GM18498 (cell line): ENCODE data around the gene ZNF444.

Source experiments
- ATAC-seq: cut with Tn5 transposase; IDR thresholded peaks from one replicate; pipeline ENCODE4 v1.9.1; 2021; ENCODE audit warnings: mild to moderate bottlenecking, moderate library complexity; ENCODE audit not compliant: unreplicated experiment

Gene ZNF444

DNA sequence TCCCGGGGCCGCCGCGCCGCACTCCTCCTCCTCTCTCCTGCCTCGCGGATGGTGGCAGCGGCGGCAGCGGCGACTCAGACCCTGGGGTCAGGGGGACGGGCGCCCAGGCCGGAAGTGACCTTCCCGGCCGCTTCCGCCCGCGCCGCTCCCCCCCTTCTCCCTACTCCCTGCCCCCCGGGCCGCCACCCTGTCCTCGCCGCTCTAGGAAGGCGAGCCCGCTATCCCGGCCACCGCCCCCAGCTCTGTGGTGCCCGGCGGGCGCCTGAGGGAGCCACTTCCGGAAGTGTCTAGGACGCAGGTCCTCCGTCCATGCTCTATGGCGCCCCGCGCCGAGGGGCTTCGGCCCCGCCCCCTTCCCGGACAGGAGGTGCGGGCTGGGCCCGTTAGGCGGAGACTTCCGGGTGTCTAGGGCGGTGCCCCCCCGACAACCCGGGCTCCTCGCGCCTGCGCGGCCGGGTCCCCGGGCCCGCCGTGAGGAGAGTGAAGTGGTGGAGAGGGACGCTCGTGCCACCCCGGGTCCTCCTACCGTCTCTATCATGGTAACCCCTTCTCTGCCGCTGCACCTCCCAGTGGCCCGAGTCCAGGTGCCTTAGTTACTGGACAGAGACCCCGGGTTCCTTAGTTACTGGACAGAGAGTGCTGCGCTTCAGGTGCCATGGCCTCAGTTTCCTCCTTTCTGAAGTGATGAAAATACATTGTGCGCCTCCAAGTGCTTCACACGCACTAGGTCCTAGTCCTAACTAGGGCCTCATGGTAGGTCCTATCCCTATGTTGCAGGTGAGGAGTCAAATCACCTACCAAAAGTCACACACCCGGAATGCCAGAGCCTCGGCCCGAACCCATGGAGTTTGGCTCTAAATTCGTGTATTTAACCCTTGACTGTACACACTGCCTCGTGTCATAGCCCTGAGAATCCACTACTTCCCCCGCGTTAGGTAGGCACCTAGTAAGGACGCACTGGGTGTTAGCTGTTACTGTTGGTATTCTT, 19.6 kb upstream of the ZNF444 start, which contains the start of gene ZNF787:
Gene ZNF787 (minus strand): TSS at position 116 of the 988 bp plus-strand sequence. CDS start 18,078 bp downstream, outside the sequence.
- ATAC-seq = peak; percentile 86

DNA sequence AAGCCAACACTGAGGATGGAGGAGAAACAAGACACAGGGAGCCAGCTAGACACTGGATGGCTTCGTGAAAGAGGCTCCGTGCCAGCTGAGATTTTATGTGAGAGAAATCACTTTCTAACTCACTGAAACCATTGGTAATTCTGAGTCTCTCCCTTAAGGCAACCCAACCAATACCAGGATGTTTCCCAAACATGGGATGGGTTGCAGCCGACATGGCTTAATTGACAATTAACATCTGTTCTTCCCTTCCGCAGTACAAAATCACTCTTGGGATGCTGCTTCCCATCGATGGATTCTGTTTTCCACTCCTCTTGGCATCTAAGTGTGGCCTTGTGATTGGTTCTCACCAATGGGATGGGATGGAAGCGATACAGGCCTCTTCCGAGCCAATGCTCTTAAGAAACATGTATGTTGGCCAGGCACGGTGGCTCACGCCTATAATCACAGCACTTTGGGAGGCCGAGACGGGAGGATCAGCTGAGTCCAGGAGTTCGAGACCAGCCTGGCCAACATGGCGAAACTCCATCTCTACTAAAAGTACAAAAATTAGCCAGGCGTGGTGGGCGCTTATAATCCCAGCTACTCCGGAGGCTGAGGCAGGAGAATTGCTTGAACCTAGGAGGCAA, 17.7 kb upstream of the ZNF444 start:
- ATAC-seq = no peak

DNA sequence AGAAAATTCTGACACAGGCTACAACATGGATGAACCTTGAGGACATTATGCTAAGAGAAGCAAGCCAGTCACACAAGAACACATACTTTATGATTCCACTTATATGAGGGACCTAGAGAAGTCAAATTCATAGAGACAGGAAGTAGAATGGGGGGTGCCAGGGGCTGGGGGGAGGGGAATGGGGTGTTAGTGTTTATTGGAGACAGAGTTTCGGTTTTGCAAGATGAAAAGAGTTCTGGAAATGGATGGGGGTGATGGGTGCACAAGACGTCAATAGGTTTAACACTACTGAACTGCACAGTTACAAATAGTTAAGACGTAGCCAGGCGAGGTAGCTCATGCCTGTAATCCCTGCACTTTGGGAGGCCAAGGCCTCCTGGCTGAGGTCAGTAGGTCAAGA, 16.5 kb upstream of the ZNF444 start:
- no peak for ATAC-seq

DNA sequence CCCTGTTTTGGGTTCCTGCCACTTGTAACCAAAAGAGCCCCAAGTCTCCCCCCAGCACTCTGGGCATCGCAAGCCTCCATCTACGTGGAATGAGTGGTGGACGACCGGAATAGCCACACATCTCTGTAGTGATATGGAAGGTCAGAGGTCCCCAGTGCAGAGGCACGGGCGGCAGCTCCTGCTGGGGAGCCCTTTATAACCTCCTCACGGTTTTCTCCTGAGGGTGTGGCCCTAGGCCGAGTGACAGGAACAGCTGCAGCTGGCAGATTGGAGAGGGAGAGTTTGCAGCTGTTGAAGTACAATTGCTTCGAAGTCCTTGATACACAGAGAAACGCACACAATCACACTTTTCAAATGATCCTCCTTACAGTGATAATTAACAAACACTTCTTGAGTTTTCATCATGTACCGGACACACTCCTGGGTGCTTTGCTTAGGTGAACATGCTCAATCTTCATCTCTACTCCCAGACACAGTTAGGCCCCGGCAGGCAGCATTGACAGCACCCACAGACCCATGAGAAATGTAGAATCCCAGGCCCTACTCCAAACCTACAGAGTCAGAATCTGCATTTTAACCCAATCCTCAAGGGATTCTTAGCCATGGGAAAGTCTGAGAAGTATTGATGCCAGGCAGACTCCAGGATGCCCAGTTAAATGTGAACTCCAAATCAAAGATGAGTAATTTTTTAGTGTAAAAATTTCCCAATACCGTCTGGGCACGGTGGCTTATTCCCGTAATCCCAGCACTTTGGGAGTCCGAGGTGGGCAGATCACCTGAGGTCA, 15.1 kb upstream of the ZNF444 start:
- ATAC-seq = no peak

DNA sequence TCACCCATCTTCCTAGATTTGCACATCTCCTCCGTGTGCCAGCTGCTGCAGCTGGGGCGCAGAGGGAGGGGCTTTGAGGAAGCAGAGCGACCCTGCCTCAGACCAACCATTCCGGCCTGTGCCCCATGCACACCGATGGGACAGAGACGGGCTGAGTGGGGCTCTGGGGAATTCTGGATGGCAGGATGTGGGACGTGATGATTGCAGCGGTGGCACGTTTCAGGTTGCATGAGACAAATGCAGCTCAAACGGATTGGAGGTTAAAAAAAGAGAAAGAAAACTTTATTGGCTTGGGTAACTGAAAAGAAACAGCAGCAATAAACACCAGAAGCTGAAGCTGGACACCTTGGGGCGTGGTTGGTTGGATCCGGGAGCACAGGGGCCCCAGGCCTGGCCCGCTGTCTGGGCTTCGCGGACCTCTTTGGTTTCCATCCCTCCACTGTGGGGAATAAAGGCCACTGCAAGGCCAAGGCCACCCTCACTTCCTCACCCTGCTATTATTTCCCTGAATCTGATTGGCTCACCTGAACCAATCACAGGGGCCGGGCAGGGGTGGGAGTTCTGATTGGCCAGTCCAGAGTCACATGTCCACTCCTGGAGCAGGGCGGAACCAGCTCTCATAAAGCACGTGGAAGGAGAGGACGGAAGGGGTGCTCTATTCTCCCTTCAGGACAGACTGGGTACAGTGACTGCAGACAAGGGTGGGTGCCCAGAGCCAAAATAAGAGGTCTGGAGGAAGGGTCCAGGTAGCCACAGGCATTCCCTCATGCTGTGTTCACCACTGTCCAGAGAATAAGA, 13.9 kb upstream of the ZNF444 start:
- ATAC-seq = no peak

DNA sequence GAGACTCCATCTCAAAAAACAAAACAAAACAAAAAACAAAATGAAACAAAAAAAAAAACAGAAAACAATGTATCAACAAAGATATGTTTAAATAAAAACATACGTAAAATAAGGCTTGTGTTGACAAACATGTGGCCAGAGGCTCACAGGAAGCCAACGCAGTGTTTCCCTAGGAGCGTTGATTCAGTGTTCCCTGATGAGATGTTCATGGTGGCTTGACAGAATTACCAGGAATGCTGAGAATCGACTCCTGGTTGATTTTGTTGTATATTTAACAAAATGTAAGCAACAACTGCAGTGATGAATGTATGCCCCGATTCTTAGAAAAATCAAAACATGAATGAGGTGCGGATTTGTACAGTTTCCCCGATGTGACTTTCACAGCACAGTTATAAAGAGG, 11.1 kb upstream of the ZNF444 start:
- no peak for ATAC-seq

DNA sequence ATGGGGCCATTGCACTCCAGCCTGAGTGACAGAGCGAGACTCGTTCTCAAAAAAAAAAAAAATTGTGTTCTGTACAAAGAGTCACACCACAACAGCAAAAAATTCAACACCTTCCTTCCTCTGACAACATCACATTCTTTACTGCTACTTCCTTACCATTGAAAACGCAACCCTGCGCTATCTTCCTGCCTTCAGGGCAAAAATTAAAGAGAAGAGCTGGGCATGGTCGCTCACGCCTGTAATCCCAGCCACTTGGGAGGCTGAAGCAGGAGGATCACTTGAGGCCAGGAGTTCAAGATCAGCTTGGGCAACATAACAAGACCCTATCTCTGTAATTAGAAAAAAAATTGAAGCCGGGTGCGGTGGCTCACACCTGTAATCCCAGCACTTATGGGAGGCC, 9.4 kb upstream of the ZNF444 start:
- no peak for ATAC-seq

DNA sequence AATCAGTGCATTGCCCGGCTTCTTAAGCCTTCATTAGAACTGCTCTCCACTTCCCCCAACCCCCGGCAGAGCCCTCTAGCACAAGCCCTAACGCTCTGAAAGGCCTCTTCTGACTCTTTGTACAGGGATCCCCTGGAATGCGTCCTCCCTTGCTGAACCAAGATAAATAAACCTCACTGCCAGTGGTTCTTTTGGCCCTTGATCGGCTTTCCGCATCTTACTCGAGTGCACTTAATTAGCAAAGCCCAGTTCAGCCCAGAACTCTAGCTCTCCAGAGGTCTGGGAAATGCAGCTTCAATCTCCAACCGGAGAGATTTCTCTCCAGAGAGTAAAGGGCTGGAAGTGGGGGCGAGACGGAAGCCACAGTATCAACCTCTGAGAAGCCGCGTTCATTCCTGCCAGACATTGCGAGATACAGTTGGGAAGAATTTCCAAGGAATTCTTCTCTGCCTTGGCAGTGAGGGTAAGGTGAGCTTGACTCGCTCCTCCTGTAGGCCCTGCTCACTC, 8.7 kb upstream of the ZNF444 start:
- no peak for ATAC-seq

DNA sequence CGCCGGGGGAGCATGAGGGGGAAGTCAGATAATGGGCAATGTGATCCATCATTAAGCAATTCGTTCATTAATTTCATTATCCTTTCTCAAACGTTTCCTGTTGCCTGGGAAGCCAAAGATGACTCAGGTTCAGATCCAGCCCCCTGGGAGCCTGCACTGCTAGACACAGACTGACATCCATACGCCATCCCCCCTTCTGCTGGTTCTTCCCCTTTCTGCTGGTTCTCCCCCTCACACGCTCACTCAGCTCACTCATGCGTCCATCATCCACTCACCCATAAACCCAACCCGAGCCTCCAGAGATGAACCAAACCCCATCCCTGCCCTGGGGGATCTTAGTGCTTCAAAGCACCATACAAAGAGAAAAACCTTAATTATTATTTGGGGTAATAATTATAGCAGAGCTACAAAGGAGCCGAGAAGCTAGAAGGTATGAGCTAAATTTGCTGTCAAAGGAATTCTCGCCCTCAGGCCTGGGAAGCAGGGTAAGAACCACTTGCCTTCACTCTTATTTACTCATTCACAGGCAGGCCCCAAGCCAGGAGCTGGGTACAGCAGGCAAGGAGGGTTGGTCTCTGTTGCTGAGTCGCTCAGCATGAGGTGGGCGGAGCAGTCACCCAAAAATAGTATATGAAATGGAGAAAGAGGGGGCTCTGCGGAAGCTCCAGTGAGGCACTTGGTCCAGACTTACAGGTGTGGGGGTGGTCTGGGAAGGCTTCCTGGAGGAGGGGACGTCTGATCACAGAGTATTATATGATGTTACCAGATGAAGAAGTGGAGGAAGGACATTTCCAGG, 7.0 kb upstream of the ZNF444 start:
- peak; percentile 51 for ATAC-seq

DNA sequence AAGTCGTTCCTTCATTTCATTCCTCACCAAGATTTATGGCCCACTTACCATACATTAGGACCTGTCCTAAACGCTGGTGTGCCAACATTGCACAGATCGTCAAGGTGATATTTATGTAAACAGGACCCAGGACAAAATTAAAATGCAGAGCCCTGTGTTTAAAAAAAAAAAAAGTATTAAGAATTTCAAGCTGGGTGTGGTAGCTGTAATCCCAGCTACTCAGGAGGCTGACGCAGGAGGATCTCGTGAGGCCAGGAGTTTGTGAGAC, 6.5 kb upstream of the ZNF444 start:
- ATAC-seq = no peak

DNA sequence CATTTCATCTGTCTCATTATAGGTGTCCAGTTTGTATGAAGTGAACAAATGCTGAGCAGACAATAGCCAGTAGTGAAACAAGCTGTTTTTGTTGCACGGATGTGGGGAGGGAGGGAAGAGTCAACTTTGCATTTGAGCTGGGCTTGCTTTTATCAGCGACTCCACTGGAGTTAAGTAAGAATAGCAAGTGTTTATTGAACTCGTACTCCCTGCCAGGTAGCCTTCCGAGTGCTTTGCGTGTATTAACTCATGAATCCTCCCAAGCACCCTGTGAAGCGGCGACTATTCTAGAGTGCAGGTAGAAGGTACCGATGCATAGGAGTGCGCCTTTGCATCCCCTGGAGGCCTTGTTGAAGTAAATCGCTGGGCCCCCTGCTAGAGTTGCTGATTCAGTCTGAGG, 4.7 kb upstream of the ZNF444 start:
- no peak for ATAC-seq

DNA sequence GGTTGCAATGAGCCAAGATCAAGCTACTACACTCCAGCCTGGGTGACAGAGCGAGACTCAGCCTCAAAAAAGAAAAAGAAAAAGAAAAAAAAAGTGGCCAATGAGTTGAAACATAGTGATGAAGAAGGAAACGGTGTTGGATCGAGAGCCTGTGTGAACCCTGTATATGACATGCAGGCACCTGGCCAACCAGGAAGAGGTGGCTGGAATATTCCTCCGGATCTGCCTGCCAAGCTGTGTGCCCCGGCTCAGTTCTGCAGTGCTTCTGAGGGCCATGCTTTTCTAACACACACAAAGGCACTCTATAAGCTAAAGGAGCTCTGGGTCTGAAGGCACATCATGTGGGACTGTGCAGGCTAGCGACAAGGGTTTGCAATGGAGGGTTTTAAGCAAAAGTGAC, 3.7 kb upstream of the ZNF444 start:
- no peak for ATAC-seq

DNA sequence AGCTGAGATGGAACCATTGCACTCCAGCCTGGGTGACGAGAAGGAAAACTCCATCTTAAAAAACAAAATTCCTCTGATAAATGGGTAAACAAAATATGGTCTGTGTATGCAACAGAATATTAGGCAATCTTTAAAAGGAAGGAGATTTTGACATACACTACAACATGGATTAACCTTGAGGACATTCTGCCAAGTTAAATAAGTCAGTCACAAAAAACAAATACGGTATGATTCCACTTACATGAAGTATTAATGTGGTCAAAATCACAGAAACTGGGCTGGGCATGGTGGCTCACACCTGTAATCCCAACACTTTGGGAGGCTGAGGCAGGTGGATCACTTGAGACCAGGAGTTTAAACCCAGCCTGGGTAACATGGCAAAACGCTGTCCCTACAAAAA, 3.0 kb upstream of the ZNF444 start:
- ATAC-seq = no peak

DNA sequence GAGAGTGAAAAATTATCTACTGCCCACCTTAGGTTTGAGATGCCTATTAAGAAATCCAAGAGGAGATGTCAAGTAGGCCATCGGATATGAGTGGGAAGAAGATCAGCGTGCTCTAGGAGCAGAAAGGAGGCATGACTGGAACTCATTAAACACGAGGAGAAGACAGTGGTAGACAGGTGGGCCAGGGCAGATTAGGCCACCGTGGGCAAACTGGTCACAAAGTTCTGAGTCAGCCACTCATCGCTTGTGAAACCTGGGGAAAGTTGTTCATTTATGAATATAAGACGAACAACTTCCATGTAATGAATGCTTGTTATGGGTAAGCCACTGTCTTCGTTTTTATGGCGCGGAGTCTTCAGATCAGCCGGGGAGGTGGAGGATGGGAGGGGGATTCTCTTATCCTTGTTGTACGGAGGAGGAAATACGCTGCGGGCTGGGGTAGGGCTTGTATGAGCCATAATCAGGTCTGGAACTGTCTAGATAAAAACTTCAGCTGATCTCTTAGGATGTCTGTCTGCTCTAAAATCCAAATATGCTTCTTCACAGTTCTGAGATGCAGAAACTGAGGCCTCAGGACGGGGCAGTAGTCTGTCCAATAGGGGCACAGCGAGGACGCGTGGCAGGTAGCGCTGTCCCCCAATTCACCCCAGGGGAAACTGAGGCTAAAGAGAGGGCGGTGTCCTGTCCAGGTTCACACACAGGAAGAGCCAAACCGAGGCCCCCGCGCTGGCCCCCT, 1.1 kb upstream of the ZNF444 start:
- ATAC-seq = no peak

DNA sequence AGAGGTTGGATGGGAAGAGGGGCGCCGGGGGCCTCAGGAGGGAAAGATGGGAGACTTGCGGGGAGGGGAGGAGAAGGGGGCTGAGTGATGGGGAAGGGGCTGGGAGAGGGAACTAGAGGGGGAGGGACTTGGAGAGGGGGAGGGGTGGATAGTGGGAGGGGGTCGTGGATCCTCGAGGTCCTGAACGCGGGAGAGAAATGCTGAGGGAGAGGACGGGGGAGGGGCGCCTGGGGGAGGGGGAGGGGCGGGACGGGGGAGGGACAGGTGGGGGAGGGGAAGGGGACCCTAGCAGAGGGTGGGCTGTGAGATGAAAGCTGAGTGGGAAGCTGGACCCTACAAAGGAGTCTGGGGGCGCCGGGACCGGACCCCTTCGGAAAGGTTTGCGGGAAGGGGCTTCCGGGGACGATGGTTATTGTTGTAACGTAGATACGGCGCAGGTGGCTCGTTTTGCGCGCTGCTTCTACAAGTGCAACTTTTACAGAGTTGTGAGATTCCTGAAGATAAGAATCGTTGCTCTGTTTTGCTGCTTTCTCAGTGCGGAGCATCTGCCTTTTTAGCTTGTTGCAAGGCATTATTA, 418 bp downstream of the ZNF444 start:
- ATAC-seq = no peak

DNA sequence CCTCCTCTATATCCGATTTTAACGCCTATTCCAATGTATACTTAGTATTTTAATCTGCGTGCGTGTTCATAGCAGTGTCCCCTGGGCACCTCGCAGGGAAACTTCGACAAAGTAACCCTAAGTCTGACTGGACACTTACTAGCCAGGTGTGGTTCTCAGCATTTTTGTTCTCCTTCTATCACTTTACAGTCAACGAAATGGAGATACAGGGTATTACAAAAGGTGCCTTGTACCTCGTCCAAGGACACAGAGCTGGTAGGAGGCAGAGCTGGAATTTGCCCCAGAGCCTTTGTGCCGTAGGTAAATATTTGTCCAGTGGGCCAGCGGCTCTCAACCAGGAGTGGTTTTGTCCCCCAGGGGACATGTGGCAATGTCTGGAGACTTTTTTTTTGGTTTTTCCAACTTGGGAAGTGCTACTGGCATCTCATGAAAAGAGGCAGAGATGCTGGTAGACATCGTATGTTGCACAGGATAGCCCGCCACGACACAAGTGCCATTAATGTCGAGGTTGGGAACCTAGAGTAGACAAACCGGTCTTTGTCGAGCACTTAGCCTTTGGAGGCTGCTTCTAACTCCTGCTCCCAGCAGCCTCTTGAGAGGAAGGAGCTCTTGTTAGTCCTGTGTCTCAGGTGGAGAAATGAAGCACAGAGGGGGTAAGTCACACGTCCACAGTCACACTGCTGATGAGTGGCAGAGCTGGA, 1.1 kb downstream of the ZNF444 start:
- no peak for ATAC-seq

DNA sequence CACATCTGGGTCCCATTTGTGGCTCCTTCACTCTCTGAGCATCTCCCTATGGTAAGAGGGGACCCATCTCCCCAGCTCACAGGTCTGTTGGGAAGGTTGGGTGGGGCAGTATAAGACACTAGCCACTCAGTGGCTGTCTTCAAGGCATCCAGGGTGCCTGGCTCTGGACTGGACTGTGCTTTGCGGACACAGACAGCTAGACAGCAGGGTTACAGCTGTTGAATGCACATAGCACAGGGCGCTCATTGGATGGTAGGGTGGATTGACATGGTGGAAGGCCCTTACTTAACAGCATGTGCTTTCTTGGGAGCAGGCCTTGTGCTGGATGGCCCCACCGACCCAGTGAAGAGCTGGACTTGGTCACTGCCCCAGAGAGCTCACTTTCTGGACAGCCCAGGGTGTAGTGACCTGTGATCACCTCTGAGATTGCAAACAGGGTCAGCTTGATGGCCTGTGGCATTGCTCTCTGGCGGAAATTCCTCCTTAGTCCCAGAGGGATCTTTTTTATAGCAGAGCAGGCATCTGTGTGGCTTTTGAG, 1.9 kb downstream of the ZNF444 start:
- ATAC-seq = no peak

DNA sequence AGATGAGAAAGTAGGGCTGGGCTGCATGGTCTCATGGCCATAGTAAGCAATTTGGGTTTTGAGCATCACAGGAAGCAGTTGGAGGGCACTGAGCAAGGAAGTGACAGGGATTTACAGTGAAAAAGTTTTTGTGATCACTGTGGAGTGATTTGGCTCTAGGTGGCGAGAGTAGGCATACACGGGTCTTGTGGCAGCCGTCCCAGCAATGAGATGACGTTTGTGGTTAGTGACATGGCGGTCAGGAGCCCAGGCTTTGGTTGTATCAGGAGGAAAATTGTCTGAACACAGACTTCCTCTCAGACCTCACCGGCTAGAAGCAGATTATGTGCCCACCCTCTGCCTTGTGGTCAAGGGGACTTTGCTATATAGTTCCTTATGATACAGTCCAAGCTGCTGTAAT, 3.3 kb downstream of the ZNF444 start:
- ATAC-seq = no peak
